ENCODE data around the gene TRIM46. TPM values are rescaled to one million over a fixed set of nuclear protein-coding genes. Genes with fewer than 3 reads are reported as not detected.
"Not testable (repeated sequence)": the region's sequence is repeated elsewhere in the genome, so short reads cannot be mapped to it uniquely, and the experiment has no call there.

TRIM46 gene
- total and polyA plus RNA-seq, 9 donors, result 0.22 to 0.81 (median 0.53) TPM

DNA sequence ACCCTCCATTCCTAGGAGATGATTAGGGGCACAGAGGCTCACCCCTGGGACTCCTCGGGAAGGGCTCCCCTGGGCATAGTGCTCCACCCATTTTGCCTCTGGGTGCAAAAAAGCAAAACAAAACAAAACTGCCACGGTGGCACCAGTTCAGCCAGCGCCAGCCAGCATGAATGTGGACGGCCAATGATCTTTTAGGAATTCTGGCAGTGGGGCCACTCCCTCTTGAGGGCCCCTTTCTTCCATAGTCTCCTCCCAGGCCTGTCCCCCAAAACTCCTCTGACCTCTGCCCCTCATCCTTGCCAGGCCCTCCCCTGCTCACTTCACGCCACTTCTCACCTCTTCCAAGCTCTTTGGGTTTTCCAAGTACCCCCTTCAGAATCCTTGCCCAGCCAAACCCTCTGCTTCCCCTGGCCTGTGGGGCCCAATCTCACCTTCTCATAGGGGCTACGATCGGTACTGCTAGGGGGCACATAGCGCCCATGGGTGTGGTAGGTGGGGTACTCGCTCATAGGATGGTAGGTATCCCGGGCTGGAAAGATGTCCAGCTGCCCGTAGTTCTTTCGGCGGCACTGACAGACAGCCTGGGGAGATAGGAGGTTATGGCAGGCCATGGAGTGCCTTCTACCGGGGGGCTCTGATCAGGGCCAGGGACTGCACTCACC is 13.3 kb downstream of the TRIM46 start:
- no peaks in the 10 kb centered on the region for H3K27me3 ChIP-seq (ENCODE audit: control insufficient read depth, insufficient read depth, low read length)
- H3K9me3 ChIP-seq (replicated peaks; ENCODE audit: control insufficient read depth, low read depth, low read length), result no peaks in the 10 kb centered on the region
- no peaks in the 10 kb centered on the region for H3K36me3 ChIP-seq (ENCODE audit: control insufficient read depth, insufficient read depth, low read length)
- 71% methylated on average over 14 of the region's 14 CpGs for WGBS (ENCODE audit: insufficient coverage)
- no peak overlapping the region for H3K27ac ChIP-seq (ENCODE audit: low read length)
- H3K4me3 ChIP-seq (ENCODE audit: low read length), result no peak overlapping the region
- peaks cover 28% of the 10 kb centered on the region for H3K4me1 ChIP-seq (ENCODE audit: control insufficient read depth, insufficient read depth, low read length)
- no peak for DNase-seq

GRCh38 chr1:155187456-155187891 is 13.8 kb downstream of the TRIM46 start:
- H3K4me3 ChIP-seq (ENCODE audit: low read length), result no peak overlapping the region
- DNase-seq, result no peak
- WGBS (ENCODE audit: insufficient coverage), result 66% methylated on average over 16 of the region's 16 CpGs
- H3K9me3 ChIP-seq (replicated peaks; ENCODE audit: control insufficient read depth, low read depth, low read length), result no peaks in the 10 kb centered on the region
- no peaks in the 10 kb centered on the region for H3K36me3 ChIP-seq (ENCODE audit: control insufficient read depth, insufficient read depth, low read length)
- no peak overlapping the region for H3K27ac ChIP-seq (ENCODE audit: low read length)
- H3K27me3 ChIP-seq (ENCODE audit: control insufficient read depth, insufficient read depth, low read length), result no peaks in the 10 kb centered on the region
- peaks cover 28% of the 10 kb centered on the region for H3K4me1 ChIP-seq (ENCODE audit: control insufficient read depth, insufficient read depth, low read length)

DNA sequence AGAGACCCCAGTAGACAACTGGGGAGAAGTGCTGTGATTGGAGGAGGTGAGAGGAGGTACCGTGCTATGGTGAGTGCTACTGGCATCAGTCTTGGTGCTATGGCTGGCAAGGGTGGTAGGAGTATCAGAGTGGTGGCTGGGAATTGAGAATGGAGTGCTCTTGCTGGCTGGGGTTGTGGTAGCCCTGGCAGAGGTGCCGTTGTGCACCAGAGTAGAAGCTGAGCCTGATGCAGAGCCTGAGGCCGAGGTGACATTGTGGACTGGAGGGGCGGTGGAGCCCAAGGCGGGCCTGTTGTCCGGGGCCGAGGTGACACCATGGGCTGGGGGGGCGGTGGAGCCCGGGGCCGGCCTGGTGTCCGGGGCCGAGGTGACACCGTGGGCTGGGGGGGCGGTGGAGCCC is 14.6 kb downstream of the TRIM46 start:
- WGBS (ENCODE audit: insufficient coverage), result 85% methylated on average over 12 of the region's 14 CpGs
- Histone ChIP-seq H3K4me3 (ENCODE audit: low read length) (no peak overlapping the region), H3K9me3 (replicated peaks; ENCODE audit: control insufficient read depth, low read depth, low read length) (no peaks in the 10 kb centered on the region), H3K27me3 (ENCODE audit: control insufficient read depth, insufficient read depth, low read length) (no peaks in the 10 kb centered on the region), H3K4me1 (ENCODE audit: control insufficient read depth, insufficient read depth, low read length) (peaks cover 32% of the 10 kb centered on the region), H3K27ac (ENCODE audit: low read length) (no peak overlapping the region), H3K36me3 (ENCODE audit: control insufficient read depth, insufficient read depth, low read length) (no peaks in the 10 kb centered on the region)
- no peak for DNase-seq

DNA sequence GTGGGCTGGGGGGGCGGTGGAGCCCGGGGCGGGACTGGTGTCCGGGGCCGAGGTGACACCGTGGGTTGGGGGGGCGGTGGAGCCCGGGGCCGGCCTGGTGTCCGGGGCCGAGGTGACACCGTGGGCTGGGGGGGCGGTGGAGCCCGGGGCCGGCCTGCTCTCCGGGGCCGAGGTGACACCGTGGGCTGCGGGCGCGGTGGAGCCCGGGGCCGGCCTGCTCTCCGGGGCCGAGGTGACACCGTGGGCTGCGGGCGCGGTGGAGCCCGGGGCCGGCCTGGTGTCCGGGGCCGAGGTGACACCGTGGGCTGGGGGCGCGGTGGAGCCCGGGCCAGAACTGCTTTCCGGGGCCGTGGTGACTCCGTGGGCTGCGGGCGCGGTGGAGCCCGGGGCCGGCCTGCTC is 16.3 kb downstream of the TRIM46 start:
- DNase-seq; H3K27me3 ChIP-seq (ENCODE audit: control insufficient read depth, insufficient read depth, low read length); H3K9me3 ChIP-seq (replicated peaks; ENCODE audit: control insufficient read depth, low read depth, low read length); H3K36me3 ChIP-seq (ENCODE audit: control insufficient read depth, insufficient read depth, low read length); H3K4me3 ChIP-seq (ENCODE audit: low read length); H3K27ac ChIP-seq (ENCODE audit: low read length): not testable (repeated sequence)
- peaks cover 30% of the 10 kb centered on the region for H3K4me1 ChIP-seq (ENCODE audit: control insufficient read depth, insufficient read depth, low read length)
- 93% methylated on average over 12 of the region's 45 CpGs for WGBS (ENCODE audit: insufficient coverage)

- H3K9me3 ChIP-seq (replicated peaks; ENCODE audit: control insufficient read depth, low read depth, low read length), result no peaks in the 10 kb centered on the region
- no peaks in the 10 kb centered on the region for H3K27me3 ChIP-seq (ENCODE audit: control insufficient read depth, insufficient read depth, low read length)
- no peak overlapping the region for H3K4me3 ChIP-seq (ENCODE audit: low read length)
- H3K27ac ChIP-seq (ENCODE audit: low read length), result no peak overlapping the region
- H3K4me1 ChIP-seq (ENCODE audit: control insufficient read depth, insufficient read depth, low read length), result peaks cover 23% of the 10 kb centered on the region
- WGBS (ENCODE audit: insufficient coverage), result 91% methylated on average over 15 of the region's 17 CpGs
- peaks cover 11% of the 10 kb centered on the region for H3K36me3 ChIP-seq (ENCODE audit: control insufficient read depth, insufficient read depth, low read length)
- DNase-seq, result no peak
Measured at GRCh38 chr1:155191904-155192303, 18.3 kb downstream of the TRIM46 start.

GRCh38 chr1:155192346-155193274 is 19.0 kb downstream of the TRIM46 start:
- DNase-seq, result peak; percentile 53
- WGBS (ENCODE audit: insufficient coverage), result 50% methylated on average over 2 of the region's 20 CpGs
- peaks cover 18% of the 10 kb centered on the region for H3K36me3 ChIP-seq (ENCODE audit: control insufficient read depth, insufficient read depth, low read length)
- no peaks in the 10 kb centered on the region for H3K27me3 ChIP-seq (ENCODE audit: control insufficient read depth, insufficient read depth, low read length)
- no peak overlapping the region for H3K4me3 ChIP-seq (ENCODE audit: low read length)
- peak overlapping the region; percentile 98 for H3K27ac ChIP-seq (ENCODE audit: low read length)
- no peaks in the 10 kb centered on the region for H3K9me3 ChIP-seq (replicated peaks; ENCODE audit: control insufficient read depth, low read depth, low read length)
- H3K4me1 ChIP-seq (ENCODE audit: control insufficient read depth, insufficient read depth, low read length), result peaks cover 23% of the 10 kb centered on the region

DNA sequence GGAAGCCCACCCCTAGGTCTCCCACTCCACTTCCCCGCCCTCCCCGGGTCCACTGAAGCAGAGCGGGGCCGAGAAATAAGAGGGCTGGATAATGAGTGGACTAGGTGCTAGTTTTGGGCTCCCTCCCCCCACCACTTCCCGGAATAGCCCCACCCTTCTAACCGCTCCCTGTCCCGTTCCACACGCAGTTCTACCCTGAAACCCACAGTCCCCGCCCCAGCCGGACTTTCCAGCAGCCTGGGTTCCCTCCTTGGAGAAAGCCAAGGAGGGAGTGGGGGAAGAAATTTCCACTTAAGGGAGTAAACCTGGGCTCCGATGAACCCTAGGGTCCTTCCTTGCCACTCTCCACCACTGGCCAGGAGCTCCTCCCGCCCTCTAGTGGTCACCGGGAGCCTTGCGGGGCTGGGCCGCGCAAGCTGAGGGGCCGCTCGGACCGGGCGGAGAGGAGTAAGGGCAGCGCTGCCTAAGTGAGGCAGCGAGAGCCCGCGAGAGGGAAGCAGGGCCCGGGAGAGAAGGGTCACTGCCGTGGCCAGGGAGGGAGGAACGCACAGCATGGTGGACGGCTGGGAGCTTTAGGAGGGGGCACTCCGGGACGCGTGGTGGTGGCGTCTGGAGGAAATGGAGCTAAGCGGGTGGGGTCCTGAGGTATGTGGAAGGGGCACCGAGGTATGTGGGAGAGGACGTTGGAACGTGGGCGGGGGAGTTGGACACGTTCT is 19.8 kb downstream of the TRIM46 start:
- Histone ChIP-seq H3K9me3 (replicated peaks; ENCODE audit: control insufficient read depth, low read depth, low read length) (no peaks in the 10 kb centered on the region), H3K36me3 (ENCODE audit: control insufficient read depth, insufficient read depth, low read length) (peaks cover 26% of the 10 kb centered on the region), H3K27ac (ENCODE audit: low read length) (peak overlapping the region; percentile 98), H3K27me3 (ENCODE audit: control insufficient read depth, insufficient read depth, low read length) (no peaks in the 10 kb centered on the region), H3K4me1 (ENCODE audit: control insufficient read depth, insufficient read depth, low read length) (peaks cover 23% of the 10 kb centered on the region), H3K4me3 (ENCODE audit: low read length) (peak overlapping the region; percentile 58)
- peak; percentile 93 for DNase-seq
- WGBS (ENCODE audit: insufficient coverage), result under 1% methylated on average over 24 of the region's 38 CpGs

- not testable (repeated sequence) for H3K27me3 ChIP-seq (ENCODE audit: control insufficient read depth, insufficient read depth, low read length); DNase-seq; H3K9me3 ChIP-seq (replicated peaks; ENCODE audit: control insufficient read depth, low read depth, low read length)
- peaks cover 23% of the 10 kb centered on the region for H3K4me1 ChIP-seq (ENCODE audit: control insufficient read depth, insufficient read depth, low read length)
- H3K4me3 ChIP-seq (ENCODE audit: low read length), result peak overlapping the region; percentile 58
- WGBS (ENCODE audit: insufficient coverage), result 9% methylated on average over 14 of the region's 16 CpGs
- peak overlapping the region; percentile 98 for H3K27ac ChIP-seq (ENCODE audit: low read length)
- peaks cover 29% of the 10 kb centered on the region for H3K36me3 ChIP-seq (ENCODE audit: control insufficient read depth, insufficient read depth, low read length)
Measured at GRCh38 chr1:155193991-155194240, 20.3 kb downstream of the TRIM46 start.

- H3K27ac ChIP-seq (ENCODE audit: low read length), result peak overlapping the region; percentile 77
- DNase-seq, result peak; percentile 67
- no peaks in the 10 kb centered on the region for H3K27me3 ChIP-seq (ENCODE audit: control insufficient read depth, insufficient read depth, low read length)
- peaks cover 23% of the 10 kb centered on the region for H3K4me1 ChIP-seq (ENCODE audit: control insufficient read depth, insufficient read depth, low read length)
- H3K36me3 ChIP-seq (ENCODE audit: control insufficient read depth, insufficient read depth, low read length), result peaks cover 41% of the 10 kb centered on the region
- H3K4me3 ChIP-seq (ENCODE audit: low read length), result peak overlapping the region; percentile 58
- WGBS (ENCODE audit: insufficient coverage), result 5% methylated on average over 12 of the region's 27 CpGs
- H3K9me3 ChIP-seq (replicated peaks; ENCODE audit: control insufficient read depth, low read depth, low read length), result no peaks in the 10 kb centered on the region
Measured at GRCh38 chr1:155195201-155196102, 21.8 kb downstream of the TRIM46 start.

Measured in muscle of leg (tissue), 11 donors.